SW480 (cell line): ENCODE results near the gene MNS1.
A peak's percentile ranks its signal among the peaks of the same experiment; 100 is the strongest.
"Not testable (repeated sequence)": the region's sequence is repeated elsewhere in the genome, so short reads cannot be mapped to it uniquely, and the experiment has no call there.

Experiments
- DNase-seq: peaks from one replicate; pipeline ENCODE4 v3.0.0-alpha.2; 2016; ENCODE audit warnings: low spot score

The MNS1 gene

DNA sequence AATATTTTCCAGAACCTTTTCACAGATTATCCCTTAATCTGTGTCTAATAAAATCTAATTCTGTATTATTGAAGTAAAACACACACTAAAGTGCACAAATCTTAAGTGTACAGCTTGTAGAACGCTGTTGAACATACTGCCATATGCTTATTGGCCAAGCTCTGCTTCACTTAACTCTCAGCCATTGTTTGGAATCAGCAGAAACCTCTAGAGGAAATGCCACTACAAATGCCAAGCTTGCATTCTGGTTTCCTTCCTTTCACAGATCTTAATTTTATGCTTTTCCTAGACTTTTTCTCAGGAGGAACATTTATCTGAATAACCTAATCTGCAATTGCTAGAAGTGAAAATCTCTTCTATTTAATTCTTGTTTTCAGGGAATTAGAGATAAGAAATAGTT is 10.1 kb downstream of the MNS1 start:
- DNase-seq, result no peak

- no peak for DNase-seq
Measured at GRCh38 chr15:56445746-56446145, 19.2 kb downstream of the MNS1 start.

GRCh38 chr15:56442354-56442753 is 22.6 kb downstream of the MNS1 start:
- no peak for DNase-seq

GRCh38 chr15:56440214-56440770 is 24.6 kb downstream of the MNS1 start:
- DNase-seq, result no peak

DNA sequence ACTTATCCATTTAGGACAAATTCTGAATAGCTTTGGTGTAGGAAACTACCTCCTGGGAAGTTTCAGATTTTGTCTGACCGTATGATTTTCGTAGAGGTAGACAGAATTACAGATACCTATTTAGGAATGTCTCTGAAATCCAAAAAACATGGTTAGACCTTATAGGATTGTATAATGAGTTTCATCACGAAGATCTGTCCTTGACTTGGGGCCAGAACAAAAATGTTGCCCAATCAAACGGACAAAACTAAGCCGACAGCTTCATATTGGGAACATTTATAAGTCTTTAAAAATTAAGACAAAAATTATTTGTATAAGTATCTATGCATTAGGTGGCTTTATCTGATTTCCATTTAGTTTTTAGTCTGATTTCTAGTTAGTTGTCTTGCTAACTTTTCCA is 32.6 kb downstream of the MNS1 start:
- no peak for DNase-seq

DNA sequence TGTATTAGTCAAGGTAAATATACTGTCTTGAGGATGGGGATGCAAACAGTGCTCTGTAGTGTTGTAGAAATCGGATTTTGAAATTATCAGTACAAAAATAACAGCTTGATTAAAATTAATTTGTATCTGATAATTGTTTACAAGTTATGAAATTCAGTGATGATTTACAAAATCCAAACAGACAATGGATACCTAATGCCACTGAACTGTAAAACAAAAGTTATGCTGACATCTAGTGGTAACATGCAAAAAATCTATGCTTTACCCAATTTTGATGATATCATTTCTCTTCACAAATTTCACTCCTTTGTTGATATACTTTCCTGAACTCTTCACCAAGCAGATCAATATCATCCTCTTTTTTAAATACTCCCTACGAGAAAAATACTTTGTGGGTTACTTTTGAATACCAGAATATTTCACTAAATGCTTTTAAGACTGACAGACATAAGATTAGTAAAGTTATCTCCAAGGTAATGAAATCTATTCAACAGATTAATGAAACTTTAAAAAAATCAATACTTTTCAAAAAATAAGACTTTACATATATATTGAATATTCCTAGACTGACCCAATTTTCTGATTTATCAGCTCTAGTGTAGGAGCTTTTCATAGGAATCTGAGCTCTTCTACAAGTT is 36.0 kb downstream of the MNS1 start:
- DNase-seq, result peak; percentile 34

GRCh38 chr15:56425976-56426375 is 39.0 kb downstream of the MNS1 start:
- no peak for DNase-seq

DNA sequence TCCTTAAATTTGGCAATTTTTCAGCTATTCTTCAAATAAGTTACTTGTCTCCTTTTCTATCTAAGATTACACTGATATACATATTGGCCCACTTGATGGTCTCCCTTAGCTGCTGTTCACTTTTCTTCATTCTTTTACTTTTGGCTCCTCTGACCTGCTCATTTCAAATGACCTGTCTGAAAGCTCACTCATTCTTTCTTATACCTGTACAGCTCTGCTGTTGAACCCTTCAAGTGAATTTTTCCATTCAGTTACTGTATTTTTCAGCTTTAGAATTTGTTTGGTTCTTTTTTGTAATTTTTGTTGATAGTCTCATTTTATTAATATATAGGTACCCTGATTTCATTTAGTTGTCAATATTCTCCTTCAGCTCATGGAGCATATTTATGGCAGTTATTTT is 39.7 kb downstream of the MNS1 start:
- DNase-seq, result no peak

- DNase-seq, result not testable (repeated sequence)
Measured at GRCh38 chr15:56413114-56413733, 51.7 kb downstream of the MNS1 start.

DNA sequence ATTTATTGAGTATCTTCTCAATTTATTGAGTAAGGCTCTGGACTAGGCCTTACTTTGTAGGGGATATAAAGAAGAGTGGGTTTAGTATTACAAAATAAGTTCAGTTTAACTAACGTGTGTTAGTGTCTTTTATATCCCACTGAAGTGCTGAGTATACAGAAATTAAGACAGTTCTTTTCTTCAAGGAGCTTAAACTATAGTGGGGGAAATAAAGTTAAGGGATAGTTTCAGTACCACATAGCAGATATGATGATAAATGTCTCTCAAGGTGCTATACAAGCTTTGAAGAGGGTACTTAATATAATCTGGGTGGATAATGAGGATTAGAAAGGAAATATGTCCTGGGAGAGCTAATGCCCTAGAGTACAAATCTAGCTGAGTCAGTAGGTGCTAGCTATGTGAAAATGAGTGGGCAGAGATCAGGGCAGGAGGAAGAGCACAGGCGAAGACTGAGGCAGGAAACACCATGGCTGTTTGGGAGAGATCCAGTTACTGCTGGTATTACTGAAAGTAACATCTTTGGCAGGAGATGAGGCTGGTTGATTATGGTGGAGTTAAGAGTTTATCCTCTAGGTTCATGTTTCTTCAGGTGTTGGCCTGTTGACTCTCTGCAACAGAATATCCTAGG is 53.7 kb downstream of the MNS1 start:
- DNase-seq, result no peak

- no peak for DNase-seq
Measured at GRCh38 chr15:56410721-56411120, 54.2 kb downstream of the MNS1 start.

DNA sequence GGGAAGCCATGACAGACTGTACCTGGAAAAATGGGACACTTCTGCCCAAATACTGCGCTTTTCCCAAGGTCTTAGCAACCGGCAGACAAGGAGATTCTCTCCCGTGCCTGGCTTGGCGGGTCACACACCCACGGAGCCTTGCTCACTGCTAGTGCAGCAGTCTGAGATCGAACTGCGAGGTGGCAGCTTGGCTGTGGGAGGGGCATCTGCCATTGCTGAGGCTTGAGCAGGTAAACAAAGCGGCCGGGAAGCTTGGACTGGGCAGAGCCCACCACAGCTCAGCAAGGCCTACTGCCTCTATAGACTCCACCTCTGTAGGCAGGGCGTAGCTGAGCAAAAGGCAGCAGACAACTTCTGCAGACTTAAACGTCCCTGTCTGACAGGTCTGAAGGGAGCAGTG is 65.7 kb downstream of the MNS1 start:
- not testable (repeated sequence) for DNase-seq

DNA sequence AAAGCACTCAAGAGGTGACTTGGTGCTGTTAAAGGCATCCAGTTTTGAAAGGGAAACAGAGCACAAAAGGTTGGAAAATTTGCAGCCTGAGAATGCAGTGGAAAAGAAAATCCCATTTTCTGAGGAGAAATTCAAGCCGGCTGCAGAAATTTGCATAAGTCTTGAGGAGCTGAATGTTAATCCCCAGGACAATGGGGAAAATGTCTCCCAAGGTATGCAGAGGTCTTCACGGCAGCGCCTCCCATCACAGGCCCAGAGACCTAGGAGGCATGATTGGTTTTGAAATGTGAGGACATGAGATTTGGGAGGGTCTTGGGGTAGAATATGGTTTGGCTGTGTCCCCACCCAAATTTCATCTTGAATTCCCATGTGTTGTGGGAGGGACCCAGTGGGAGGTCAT is 67.6 kb downstream of the MNS1 start:
- not testable (repeated sequence) for DNase-seq

DNA sequence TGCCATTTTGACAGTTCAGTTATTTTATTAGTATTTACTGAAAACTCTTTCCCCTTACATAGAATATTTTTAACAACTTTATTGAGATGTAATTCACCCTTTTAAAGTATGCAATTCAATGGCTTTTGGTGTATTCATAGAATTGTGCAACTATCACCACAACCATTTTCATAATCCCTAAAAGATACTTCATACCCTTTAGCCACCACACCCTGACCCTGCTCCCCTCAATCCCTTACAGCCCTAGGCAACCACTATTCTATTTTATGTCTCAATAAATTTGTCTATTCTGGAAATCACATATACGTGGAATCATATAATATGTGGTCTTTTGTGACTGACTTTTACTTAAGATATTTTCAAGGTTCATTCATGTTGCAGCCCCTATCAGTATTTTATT is 70.0 kb downstream of the MNS1 start:
- DNase-seq, result no peak

DNA sequence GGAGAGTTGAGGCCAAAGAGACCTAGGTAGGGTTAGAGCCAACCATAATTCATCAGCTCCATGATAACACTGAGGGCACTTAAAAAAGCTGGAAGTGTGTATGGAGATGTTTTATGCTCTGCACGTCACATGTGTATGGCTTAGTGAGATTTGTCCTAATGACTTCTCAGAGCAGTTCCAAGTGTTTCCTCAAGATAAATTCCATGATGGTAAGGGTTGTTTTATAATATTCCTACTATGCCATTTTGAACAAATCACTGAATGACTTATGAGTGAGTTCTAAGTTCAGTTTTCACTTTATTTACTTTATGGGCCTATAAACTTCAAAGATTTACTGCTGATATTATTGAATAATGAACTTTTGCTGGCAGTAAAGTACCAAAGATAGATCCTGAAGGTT is 71.7 kb downstream of the MNS1 start:
- no peak for DNase-seq

- no peak for DNase-seq
Measured at GRCh38 chr15:56390739-56391267, 74.1 kb downstream of the MNS1 start.

GRCh38 chr15:56385908-56386307 is 79.0 kb downstream of the MNS1 start:
- no peak for DNase-seq

DNA sequence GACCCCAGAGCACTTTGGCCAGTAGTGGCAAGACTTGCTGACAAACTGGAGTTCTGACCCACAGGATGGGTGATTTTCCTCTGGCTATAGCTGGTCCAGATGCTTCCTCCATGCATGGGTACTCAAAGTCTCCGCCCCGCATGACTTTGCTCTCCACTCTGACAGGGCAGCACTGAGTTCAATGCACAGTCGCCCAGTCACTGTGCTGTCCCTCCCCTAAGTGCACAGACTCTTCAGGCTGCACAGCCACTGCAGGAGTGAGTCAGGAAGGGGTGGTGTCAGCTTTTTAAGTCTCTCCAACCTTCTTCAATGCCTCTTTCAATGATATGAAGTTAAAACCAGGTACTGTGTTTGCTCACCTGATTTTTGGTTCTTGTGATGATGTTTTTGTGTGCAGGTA is 81.9 kb downstream of the MNS1 start:
- no peak for DNase-seq
